SK-N-MC (cell line): ENCODE measurements around the gene TREML2.

Experiments
- EZH2 ChIP-seq: fragments of 200-600 bp; sonication (generic); IDR thresholded peaks from one replicate; pipeline ENCODE4 v1.6.1; 2017; ENCODE audit warnings: antibody characterized with exemption
- POLR2AphosphoS5 ChIP-seq: IDR thresholded peaks from 2 replicates; pipeline ENCODE4 v1.6.1; 2012; ENCODE audit warnings: mild to moderate bottlenecking, low read depth, low read length, borderline replicate concordance

- TF ChIP-seq POLR2AphosphoS5 (no peak), EZH2 (no peak)
Observed at GRCh38 chr6:41176189-41176588, 24.8 kb downstream of the TREML2 start.
